AG04450 (cell line): ENCODE data around the gene HTRA1. TPM values are rescaled to one million over a fixed set of nuclear protein-coding genes. Genes with fewer than 3 reads are reported as not detected.

Source experiments
- CTCF ChIA-PET: fragments of 300-600, 350-600 bp; formaldehyde crosslinking; extraction: SDS; loops from one replicate; lab custom pipeline; 2022; ENCODE audit warnings: antibody characterized with exemption, inconsistent platforms; lab: Charles Lee
- POLR2A ChIA-PET: fragments of 350-600 bp; formaldehyde crosslinking; extraction: SDS; loops from one replicate; lab custom pipeline; 2021; ENCODE audit warnings: antibody characterized with exemption, inconsistent platforms; lab: Yijun Ruan, JAX
- DNase-seq: peaks from one replicate; pipeline ENCODE4 v3.0.0-alpha.2; 2011; ENCODE audit warnings: low read depth, low spot score
- H3K27ac ChIP-seq: one replicate; pipeline ENCODE4 v1.5.1; 2012; ENCODE audit warnings: low read depth, low read length, control low read depth
- H3K27me3 ChIP-seq: one replicate; pipeline ENCODE4 v1.6.0; 2012; ENCODE audit warnings: low read length; ENCODE audit not compliant: control insufficient read depth, insufficient read depth
- H3K4me3 ChIP-seq: 2 replicates; pipeline ENCODE4 v1.5.1; 2011; ENCODE audit warnings: mild to moderate bottlenecking, low read depth, low read length, control low read depth
- H3K9me3 ChIP-seq: 2 replicates; pipeline ENCODE4 v1.5.1; 2012; ENCODE audit warnings: low read length; ENCODE audit not compliant: control insufficient read depth, insufficient read depth
- polyA plus RNA-seq: library from polyadenylated mRNA; depleted of rRNA; stranded (reverse); fragments of >200 nt; gene quantifications from 2 replicates; pipeline ENCODE4 v1.2.3, GENCODE V29; 2011
- TF ChIP-seq, protein P1 (sequence below): IDR thresholded peaks from 2 replicates; pipeline ENCODE4 v1.5.1; 2011; ENCODE audit warnings: low read depth, low read length, control low read depth, inconsistent platforms

HTRA1 gene
- polyA plus RNA-seq, 1 experiment: 187 TPM

DNA sequence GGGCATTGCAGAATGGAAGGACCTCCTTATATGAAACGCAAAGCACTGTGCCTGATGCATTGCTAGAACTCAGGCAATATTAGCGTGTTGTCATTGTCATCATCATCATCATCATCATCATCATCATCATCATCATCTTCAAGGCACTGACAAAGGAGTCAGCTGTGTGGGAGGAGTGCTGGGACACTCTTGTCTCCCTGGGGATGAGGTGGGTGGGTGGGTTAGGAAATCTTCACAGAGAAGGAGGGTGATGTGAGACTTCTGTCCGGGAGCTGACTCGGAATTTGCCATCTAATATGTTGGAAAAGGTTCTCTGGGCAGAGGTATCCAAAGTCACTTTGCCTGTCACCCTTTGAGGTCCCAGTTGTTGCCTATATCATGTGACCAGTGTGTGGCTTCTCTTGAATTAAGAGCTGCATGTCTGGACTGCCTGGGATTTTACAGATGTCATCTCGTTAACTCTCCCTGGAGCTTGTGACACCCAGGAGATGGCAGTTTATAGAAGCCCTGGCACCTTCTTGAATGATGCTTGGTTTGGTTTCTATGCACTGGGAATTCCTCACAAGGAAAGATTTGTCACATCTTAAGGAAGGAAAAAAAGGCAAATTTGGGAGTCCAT, 7.1 kb downstream of the HTRA1 start:
- CTCF ChIA-PET: interaction anchor here (1.4 to 2.1 kb wide), 3 partner anchors 34 to 170 kb away, joined by 3 to 11 read pairs (median 6); no protein-coding TSS in a partner anchor
- H3K27ac ChIP-seq: peak overlapping the region; percentile 40
- POLR2A ChIA-PET: interaction anchor here (0.6 to 1.6 kb wide), 5 partner anchors 8 to 258 kb away, joined by 3 to 5 read pairs (median 5); partner anchors contain the start of gene PLEKHA1
- TF ChIP-seq, protein P1, sequence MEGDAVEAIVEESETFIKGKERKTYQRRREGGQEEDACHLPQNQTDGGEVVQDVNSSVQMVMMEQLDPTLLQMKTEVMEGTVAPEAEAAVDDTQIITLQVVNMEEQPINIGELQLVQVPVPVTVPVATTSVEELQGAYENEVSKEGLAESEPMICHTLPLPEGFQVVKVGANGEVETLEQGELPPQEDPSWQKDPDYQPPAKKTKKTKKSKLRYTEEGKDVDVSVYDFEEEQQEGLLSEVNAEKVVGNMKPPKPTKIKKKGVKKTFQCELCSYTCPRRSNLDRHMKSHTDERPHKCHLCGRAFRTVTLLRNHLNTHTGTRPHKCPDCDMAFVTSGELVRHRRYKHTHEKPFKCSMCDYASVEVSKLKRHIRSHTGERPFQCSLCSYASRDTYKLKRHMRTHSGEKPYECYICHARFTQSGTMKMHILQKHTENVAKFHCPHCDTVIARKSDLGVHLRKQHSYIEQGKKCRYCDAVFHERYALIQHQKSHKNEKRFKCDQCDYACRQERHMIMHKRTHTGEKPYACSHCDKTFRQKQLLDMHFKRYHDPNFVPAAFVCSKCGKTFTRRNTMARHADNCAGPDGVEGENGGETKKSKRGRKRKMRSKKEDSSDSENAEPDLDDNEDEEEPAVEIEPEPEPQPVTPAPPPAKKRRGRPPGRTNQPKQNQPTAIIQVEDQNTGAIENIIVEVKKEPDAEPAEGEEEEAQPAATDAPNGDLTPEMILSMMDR: no peak
- no peak for DNase-seq
- H3K4me3 ChIP-seq: no peak overlapping the region
- H3K27me3 ChIP-seq: no peaks in the 10 kb centered on the region
- H3K9me3 ChIP-seq: no peaks in the 10 kb centered on the region

DNA sequence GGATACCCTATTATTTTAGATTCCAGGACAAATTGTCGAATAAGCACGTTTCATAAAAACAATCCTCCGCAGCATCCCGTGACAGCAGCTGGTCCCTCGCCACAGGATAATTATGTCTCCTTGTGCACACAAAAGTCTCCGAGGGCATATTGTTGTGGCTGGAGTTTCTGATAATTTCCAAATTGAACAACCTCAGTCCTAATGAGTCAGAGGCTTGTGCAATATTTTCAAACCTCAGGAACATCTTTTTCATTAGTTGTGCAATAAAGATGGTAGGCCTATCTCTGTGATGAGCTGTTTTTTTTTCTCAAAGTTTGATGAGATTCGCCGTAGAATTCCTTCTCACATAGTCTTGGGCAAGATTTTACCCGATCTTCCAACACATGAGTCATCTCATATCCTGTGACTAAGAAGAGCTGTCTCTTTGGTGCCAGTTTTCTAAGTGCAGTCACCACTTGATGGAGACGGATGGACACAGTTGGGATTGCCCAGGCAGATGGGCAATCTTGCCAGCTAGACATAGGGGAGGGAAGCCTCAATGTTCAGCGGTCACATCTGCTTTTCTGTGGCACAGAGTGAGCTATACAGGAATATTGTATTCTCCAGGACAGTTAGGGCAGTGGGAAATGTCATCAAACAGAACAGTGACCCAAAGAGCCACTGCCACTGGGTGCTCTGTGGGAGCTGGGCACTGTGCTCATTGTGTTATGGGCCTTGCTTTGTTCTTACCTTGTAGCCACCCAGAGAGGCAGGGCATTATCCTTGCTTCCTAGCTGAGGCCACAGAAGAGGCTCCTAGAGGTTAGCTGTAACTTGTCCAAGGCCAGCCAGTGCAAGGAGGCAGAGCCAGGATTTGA, 7.8 kb downstream of the HTRA1 start:
- no peak overlapping the region for H3K4me3 ChIP-seq

DNA sequence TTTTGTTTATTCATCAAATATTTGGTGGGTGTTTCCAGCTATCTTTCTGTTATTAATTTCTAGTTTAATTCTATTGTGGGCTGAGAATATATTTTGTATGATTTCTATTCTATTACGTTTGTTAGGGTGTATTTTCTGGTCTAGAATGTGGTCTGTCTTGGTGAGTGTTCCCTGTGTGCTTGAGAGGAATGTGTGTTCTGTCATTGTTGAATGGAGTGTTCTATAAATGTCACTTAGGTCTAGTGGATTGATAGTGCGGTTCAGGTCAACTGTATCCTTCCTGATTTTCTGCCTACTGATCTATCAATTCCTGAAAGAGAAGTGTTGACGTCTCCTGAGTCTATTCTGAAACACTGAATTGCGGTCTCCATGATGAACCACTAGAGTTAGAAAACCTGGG, 8.5 kb downstream of the HTRA1 start:
- Histone ChIP-seq H3K9me3 (no peaks in the 10 kb centered on the region), H3K27me3 (no peaks in the 10 kb centered on the region), H3K27ac (no peak overlapping the region), H3K4me3 (no peak overlapping the region)
- CTCF ChIA-PET: interaction anchor here (0.6 to 2.1 kb wide), 4 partner anchors 96 to 190 kb away, joined by 3 to 11 read pairs (median 4); no protein-coding TSS in a partner anchor
- TF ChIP-seq, protein P1: no peak
- POLR2A ChIA-PET: interaction anchor here (1.6 kb wide), 1 partner anchor 10 kb away, joined by 5 read pairs; no protein-coding TSS in a partner anchor
- DNase-seq: no peak

More for the DNA sequence above, 7.8 kb downstream of the HTRA1 start:
- ChIA-PET POLR2A (interaction anchor here (0.6 to 1.6 kb wide), 5 partner anchors 9 to 258 kb away, joined by 3 to 5 read pairs (median 5); partner anchors contain the start of gene PLEKHA1), CTCF (interaction anchor here (0.6 to 2.1 kb wide), 5 partner anchors 29 to 189 kb away, joined by 3 to 11 read pairs (median 3); no protein-coding TSS in a partner anchor)
- H3K27ac ChIP-seq: peak overlapping the region; percentile 60
- H3K9me3 ChIP-seq: no peaks in the 10 kb centered on the region
- H3K27me3 ChIP-seq: no peaks in the 10 kb centered on the region
- TF ChIP-seq, protein P1: no peak
- DNase-seq: peak; percentile 83

DNA sequence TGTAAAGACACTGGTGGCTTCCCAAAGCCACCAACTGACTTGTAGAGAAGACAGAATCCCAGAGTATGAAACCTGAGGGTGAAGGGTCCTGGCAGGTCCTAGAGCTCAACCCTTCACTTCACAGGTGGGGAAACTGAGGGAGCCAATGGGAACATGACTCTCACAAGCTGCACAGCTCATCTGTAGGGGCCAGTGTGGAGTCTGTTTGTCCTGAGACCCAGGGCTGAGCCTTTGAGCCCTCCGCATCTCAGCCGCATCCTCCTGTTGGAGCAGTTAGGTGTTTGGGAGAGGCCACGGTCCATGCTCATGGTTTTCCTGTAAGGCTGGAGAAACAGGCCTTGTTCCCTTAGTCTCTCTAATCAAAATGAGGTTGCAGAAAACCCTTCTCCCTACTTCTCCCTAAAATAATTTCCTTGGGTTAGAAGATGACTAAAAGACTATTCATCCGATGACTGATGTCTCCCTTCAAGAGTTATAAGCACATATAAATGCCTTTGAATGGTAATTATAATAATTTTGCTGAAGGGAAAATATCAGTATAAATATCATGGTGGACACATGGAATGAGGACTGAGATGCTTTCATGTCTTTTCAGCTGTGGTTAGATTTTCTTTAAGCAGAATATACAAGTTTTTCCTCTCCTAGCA, 10.3 kb downstream of the HTRA1 start:
- H3K27ac ChIP-seq: no peak overlapping the region
- TF ChIP-seq, protein P1: no peak
- H3K27me3 ChIP-seq: no peaks in the 10 kb centered on the region
- DNase-seq: no peak
- no peaks in the 10 kb centered on the region for H3K9me3 ChIP-seq
- CTCF ChIA-PET: interaction anchor here (1.2 kb wide), 1 partner anchor 174 kb away, joined by 3 read pairs; no protein-coding TSS in a partner anchor
- POLR2A ChIA-PET: no interaction called here
- H3K4me3 ChIP-seq: no peak overlapping the region
